Glomerular visceral epithelial cell (primary cell): ENCODE measurements around the gene TTC4.
A peak's percentile ranks its signal among the peaks of the same experiment; 100 is the strongest.

Source experiments
- DNase-seq: peaks from one replicate; pipeline ENCODE4 v3.0.0-alpha.2; 2016; ENCODE audit errors: extremely low spot score

TTC4 gene

GRCh38 chr1:54715493-54716298 lies at the start of gene TTC4:
Gene TTC4 (plus strand): TSS chr1:54715861. CDS start chr1:54715909, 48 bp downstream.
- peak; percentile 85 for DNase-seq

- DNase-seq: no peak
Observed at GRCh38 chr1:54666333-54666732, 49.3 kb upstream of the TTC4 start.

GRCh38 chr1:54667797-54668196 lies 47.9 kb upstream of the TTC4 start:
- no peak for DNase-seq

- no peak for DNase-seq
Observed at GRCh38 chr1:54668567-54668966, 47.1 kb upstream of the TTC4 start.

- peak; percentile 68 for DNase-seq
Observed at GRCh38 chr1:54671985-54672608, 43.6 kb upstream of the TTC4 start.

GRCh38 chr1:54678776-54679643 lies 36.7 kb upstream of the TTC4 start:
- no peak for DNase-seq

- no peak for DNase-seq
Observed at GRCh38 chr1:54679706-54680105, 36.0 kb upstream of the TTC4 start.

- DNase-seq: no peak
Observed at GRCh38 chr1:54680387-54680786, 35.3 kb upstream of the TTC4 start.

- peak; percentile 4 for DNase-seq
Observed at GRCh38 chr1:54681358-54681757, 34.3 kb upstream of the TTC4 start.

- DNase-seq: no peak
Observed at GRCh38 chr1:54683453-54683852, 32.2 kb upstream of the TTC4 start.

GRCh38 chr1:54685335-54685905 lies 30.2 kb upstream of the TTC4 start:
- DNase-seq: no peak

GRCh38 chr1:54686155-54686554 lies 29.5 kb upstream of the TTC4 start:
- DNase-seq: no peak

- DNase-seq: no peak
Observed at GRCh38 chr1:54694771-54695170, 20.9 kb upstream of the TTC4 start.

GRCh38 chr1:54695221-54695620 lies 20.4 kb upstream of the TTC4 start:
- no peak for DNase-seq

- DNase-seq: no peak
Observed at GRCh38 chr1:54695764-54696163, 19.9 kb upstream of the TTC4 start.

- no peak for DNase-seq
Observed at GRCh38 chr1:54696262-54696661, 19.4 kb upstream of the TTC4 start.

- no peak for DNase-seq
Observed at GRCh38 chr1:54697896-54698295, 17.8 kb upstream of the TTC4 start.

GRCh38 chr1:54698346-54698745 lies 17.3 kb upstream of the TTC4 start:
- DNase-seq: no peak

GRCh38 chr1:54699936-54700525 lies 15.6 kb upstream of the TTC4 start:
- DNase-seq: no peak

GRCh38 chr1:54701066-54701465 lies 14.6 kb upstream of the TTC4 start:
- no peak for DNase-seq

GRCh38 chr1:54701996-54702395 lies 13.7 kb upstream of the TTC4 start:
- DNase-seq: no peak

GRCh38 chr1:54703471-54703870 lies 12.2 kb upstream of the TTC4 start:
- DNase-seq: no peak
